Astrocyte (in vitro differentiated cells and primary cell): ENCODE data around the gene TBC1D5. TPM values are rescaled to one million over a fixed set of nuclear protein-coding genes. Genes with fewer than 3 reads are reported as not detected.
A peak's percentile ranks its signal among the peaks of the same experiment; 100 is the strongest.

Experiments
- DNase-seq: peaks from one replicate; pipeline ENCODE4 v3.0.0-alpha.2; 2010; ENCODE audit warnings: low read depth
- FAIRE-seq: peaks from 2 replicates; lab custom pipeline; 2011; peaks lifted over from hg19 to GRCh38; lab: Jason Lieb, UNC
- H2AFZ ChIP-seq: 2 replicates; pipeline ENCODE4 v1.6.0; 2012; ENCODE audit warnings: low read depth, low read length, inconsistent platforms
- H3K27ac ChIP-seq: 2 replicates; pipeline ENCODE4 v1.5.1; 2011; ENCODE audit warnings: low read depth, low read length, inconsistent platforms
- H3K27me3 ChIP-seq: 2 replicates; pipeline ENCODE4 v1.6.0; 2011; ENCODE audit warnings: low read length, inconsistent platforms; ENCODE audit not compliant: insufficient read depth
- H3K36me3 ChIP-seq: 2 replicates; pipeline ENCODE4 v1.5.1; 2011; ENCODE audit warnings: low read length, inconsistent platforms; ENCODE audit not compliant: insufficient read depth
- H3K4me1 ChIP-seq: 2 replicates; pipeline ENCODE4 v1.5.1; 2011; ENCODE audit warnings: low read length, inconsistent platforms; ENCODE audit not compliant: insufficient read depth
- H3K4me2 ChIP-seq: 2 replicates; pipeline ENCODE4 v1.6.0; 2012; ENCODE audit warnings: low read length, inconsistent platforms
- H3K4me3 ChIP-seq: 2 replicates; pipeline ENCODE4 v1.5.1; 2011; ENCODE audit warnings: low read depth, mild to moderate bottlenecking, low read length, inconsistent platforms; ENCODE audit not compliant: insufficient read depth
- H3K79me2 ChIP-seq: 2 replicates; pipeline ENCODE4 v1.6.0; 2012; ENCODE audit warnings: mild to moderate bottlenecking, low read length, inconsistent platforms; ENCODE audit not compliant: insufficient read depth
- H3K9ac ChIP-seq: 2 replicates; pipeline ENCODE4 v1.6.0; 2012; ENCODE audit warnings: mild to moderate bottlenecking, low read length, inconsistent platforms
- H3K9me3 ChIP-seq: 2 replicates; pipeline ENCODE4 v1.5.1; 2012; ENCODE audit warnings: low read depth, mild to moderate bottlenecking, low read length, inconsistent platforms; ENCODE audit not compliant: insufficient read depth
- H4K20me1 ChIP-seq: 2 replicates; pipeline ENCODE4 v1.6.0; 2012; ENCODE audit warnings: low read length, inconsistent platforms; ENCODE audit not compliant: insufficient read depth
- H3K27ac Mint-ChIP-seq: one replicate; pipeline ENCODE4 v1.8.0; 2021; ENCODE audit warnings: mild to moderate bottlenecking, mixed read lengths; ENCODE audit not compliant: unreplicated experiment
- H3K27me3 Mint-ChIP-seq: one replicate; pipeline ENCODE4 v1.8.0; 2021; ENCODE audit warnings: low read depth, mixed read lengths; ENCODE audit not compliant: unreplicated experiment
- H3K36me3 Mint-ChIP-seq: one replicate; pipeline ENCODE4 v1.8.0; 2021; ENCODE audit warnings: low read depth, mixed read lengths; ENCODE audit not compliant: unreplicated experiment
- H3K4me1 Mint-ChIP-seq: one replicate; pipeline ENCODE4 v1.8.0; 2021; ENCODE audit warnings: low read depth, mixed read lengths; ENCODE audit not compliant: unreplicated experiment
- H3K4me3 Mint-ChIP-seq: one replicate; pipeline ENCODE4 v1.8.0; 2021; ENCODE audit warnings: mild to moderate bottlenecking, moderate library complexity, mixed read lengths; ENCODE audit not compliant: unreplicated experiment
- H3K9me3 Mint-ChIP-seq: one replicate; pipeline ENCODE4 v1.8.0; 2021; ENCODE audit warnings: mild to moderate bottlenecking, mixed read lengths; ENCODE audit not compliant: unreplicated experiment
- CTCF ChIP-seq: IDR thresholded peaks from 2 replicates; pipeline ENCODE4 v1.5.1; 2011; ENCODE audit warnings: low read depth, mild to moderate bottlenecking, inconsistent platforms, low read length, moderate library complexity; ENCODE audit not compliant: insufficient read depth
- EZH2 ChIP-seq: IDR thresholded peaks from 2 replicates; pipeline ENCODE4 v1.6.1; 2012; ENCODE audit warnings: mild to moderate bottlenecking, low read length, inconsistent platforms; ENCODE audit not compliant: insufficient read depth
- total RNA-seq: library from RNA; stranded (reverse); gene quantifications from 2 replicates; pipeline ENCODE4 v1.2.1, GENCODE V29; 2021

TBC1D5 gene
- total RNA-seq, 1 donor from 2014 or later, result 23.0 TPM

- TF ChIP-seq EZH2, result no peak
- no peak for TF ChIP-seq CTCF
- Histone ChIP-seq H3K9me3 (no peaks in the 10 kb centered on the region), H3K4me1 (no peaks in the 10 kb centered on the region), H4K20me1 (no peaks in the 10 kb centered on the region), H3K36me3 (no peaks in the 10 kb centered on the region), H3K27me3 (no peaks in the 10 kb centered on the region), H2AFZ (no peak overlapping the region), H3K79me2 (no peaks in the 10 kb centered on the region), H3K4me3 (no peak overlapping the region), H3K4me2 (no peak overlapping the region), H3K27ac (no peak overlapping the region), H3K9ac (no peak overlapping the region)
- no peaks in the 10 kb centered on the region for H3K27me3 Mint-ChIP-seq
- no peak for DNase-seq
- FAIRE-seq, result no peak
- H3K9me3 Mint-ChIP-seq, result no peaks in the 10 kb centered on the region
- H3K36me3 Mint-ChIP-seq, result no peaks in the 10 kb centered on the region
- H3K4me1 Mint-ChIP-seq, result peaks cover 2% of the 10 kb centered on the region
- no peak overlapping the region for H3K4me3 Mint-ChIP-seq
- no peak overlapping the region for H3K27ac Mint-ChIP-seq
Observed at GRCh38 chr3:17357035-17357710, 385.3 kb downstream of the TBC1D5 start.

- Histone ChIP-seq H3K4me3 (no peak overlapping the region), H4K20me1 (no peaks in the 10 kb centered on the region), H3K27me3 (no peaks in the 10 kb centered on the region), H3K79me2 (no peaks in the 10 kb centered on the region), H2AFZ (no peak overlapping the region), H3K9ac (no peak overlapping the region), H3K36me3 (no peaks in the 10 kb centered on the region), H3K27ac (no peak overlapping the region), H3K4me1 (no peaks in the 10 kb centered on the region), H3K4me2 (no peak overlapping the region), H3K9me3 (no peaks in the 10 kb centered on the region)
- H3K27me3 Mint-ChIP-seq, result no peaks in the 10 kb centered on the region
- TF ChIP-seq CTCF (no peak), EZH2 (no peak)
- peaks cover 2% of the 10 kb centered on the region for H3K4me1 Mint-ChIP-seq
- H3K4me3 Mint-ChIP-seq, result no peak overlapping the region
- no peaks in the 10 kb centered on the region for H3K36me3 Mint-ChIP-seq
- H3K27ac Mint-ChIP-seq, result no peak overlapping the region
- DNase-seq (no peak), FAIRE-seq (no peak)
- H3K9me3 Mint-ChIP-seq, result no peaks in the 10 kb centered on the region
Observed at GRCh38 chr3:17356585-17356984, 385.8 kb downstream of the TBC1D5 start.

- Histone ChIP-seq H4K20me1 (no peaks in the 10 kb centered on the region), H3K4me1 (no peaks in the 10 kb centered on the region), H3K79me2 (no peaks in the 10 kb centered on the region), H3K9me3 (no peaks in the 10 kb centered on the region), H3K4me3 (no peak overlapping the region), H3K36me3 (no peaks in the 10 kb centered on the region), H3K27ac (no peak overlapping the region), H3K9ac (no peak overlapping the region), H2AFZ (no peak overlapping the region), H3K27me3 (no peaks in the 10 kb centered on the region), H3K4me2 (no peak overlapping the region)
- FAIRE-seq (no peak), DNase-seq (peak; percentile 20)
- Mint-ChIP-seq H3K4me3 (no peak overlapping the region), H3K4me1 (peaks cover 2% of the 10 kb centered on the region), H3K27ac (no peak overlapping the region), H3K36me3 (no peaks in the 10 kb centered on the region), H3K27me3 (no peaks in the 10 kb centered on the region), H3K9me3 (no peaks in the 10 kb centered on the region)
- TF ChIP-seq CTCF (no peak), EZH2 (no peak)
Observed at GRCh38 chr3:17355591-17355990, 386.8 kb downstream of the TBC1D5 start.
